ENCODE data around the gene AKNA. TPM values are rescaled to one million over a fixed set of nuclear protein-coding genes. Genes with fewer than 3 reads are reported as not detected.

AKNA gene
- polyA plus RNA-seq, 1 donor from 2014 or later = 25.4 TPM

DNA sequence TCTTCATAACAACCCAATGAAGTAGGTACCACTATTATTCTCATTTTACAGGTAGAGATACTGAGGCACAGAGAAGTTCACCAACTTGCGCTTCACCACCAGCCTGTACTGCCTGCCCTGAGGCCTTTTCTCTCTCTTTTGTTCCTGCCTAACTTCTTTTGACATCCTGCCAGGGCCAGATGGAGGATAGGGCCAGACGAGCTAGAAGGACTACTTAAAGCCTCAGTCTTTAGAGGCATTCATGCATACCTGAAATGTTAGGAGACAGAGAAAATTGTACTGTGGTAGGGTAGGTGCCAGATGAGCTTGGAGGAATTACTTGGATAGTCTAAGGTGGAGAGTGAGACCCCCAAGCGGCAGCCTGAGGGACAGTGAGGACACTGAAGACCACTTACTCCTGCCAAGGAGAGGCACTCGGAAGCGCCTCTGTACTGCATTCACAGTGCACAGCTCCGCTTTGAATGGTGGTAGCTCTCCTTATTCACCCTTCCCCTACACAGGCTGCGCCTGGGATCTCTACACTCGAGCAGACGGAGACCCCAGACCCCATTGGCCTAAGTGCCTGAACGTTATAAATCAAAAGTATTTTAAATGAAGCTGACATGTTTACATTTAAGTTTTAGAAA, 71.1 kb downstream of the AKNA start:
- Mint-ChIP-seq H3K27me3 (peaks cover 9% of the 10 kb centered on the region), H3K4me3 (no peak overlapping the region), H3K36me3 (no peaks in the 10 kb centered on the region), H3K27ac (no peak overlapping the region), H3K4me1 (no peaks in the 10 kb centered on the region), H3K9me3 (peaks cover 0 to 5% (median 2%) of the 10 kb centered on the region in 3 donors)

DNA sequence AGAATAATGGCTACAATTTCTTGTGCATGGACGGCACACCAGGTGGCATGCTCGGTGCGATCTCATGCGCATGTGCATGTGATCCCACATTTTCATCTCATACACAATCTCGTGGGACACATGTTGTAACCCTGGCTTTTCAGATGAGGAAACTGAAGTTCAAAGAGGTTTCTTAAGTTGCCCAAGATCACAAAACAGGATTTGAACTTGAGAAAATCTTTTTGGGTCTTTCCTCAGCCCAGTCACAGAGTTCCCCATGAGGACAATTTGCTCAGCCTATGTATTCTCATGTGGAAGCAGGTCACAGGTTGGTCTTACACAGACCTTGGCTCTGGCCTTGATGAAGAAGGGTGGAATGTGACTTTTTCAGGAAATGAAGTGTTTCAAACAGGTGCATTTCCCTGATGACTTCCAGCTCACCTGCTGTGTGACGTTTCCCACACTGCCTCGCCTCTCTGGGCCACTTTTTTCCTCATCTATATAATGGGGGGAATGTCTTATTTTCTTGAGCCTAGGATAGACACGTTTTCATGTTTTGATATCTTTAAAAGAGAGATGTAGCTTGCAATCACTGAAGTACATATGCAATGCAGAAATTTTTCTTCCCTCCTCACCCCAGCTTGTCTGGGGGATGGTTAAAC, 71.9 kb downstream of the AKNA start:
- no peaks in the 10 kb centered on the region for H3K4me1 Mint-ChIP-seq
- no peaks in the 10 kb centered on the region for H3K36me3 Mint-ChIP-seq
- H3K27ac Mint-ChIP-seq = peak overlapping the region in 1 of 3 donors; percentile 50

DNA sequence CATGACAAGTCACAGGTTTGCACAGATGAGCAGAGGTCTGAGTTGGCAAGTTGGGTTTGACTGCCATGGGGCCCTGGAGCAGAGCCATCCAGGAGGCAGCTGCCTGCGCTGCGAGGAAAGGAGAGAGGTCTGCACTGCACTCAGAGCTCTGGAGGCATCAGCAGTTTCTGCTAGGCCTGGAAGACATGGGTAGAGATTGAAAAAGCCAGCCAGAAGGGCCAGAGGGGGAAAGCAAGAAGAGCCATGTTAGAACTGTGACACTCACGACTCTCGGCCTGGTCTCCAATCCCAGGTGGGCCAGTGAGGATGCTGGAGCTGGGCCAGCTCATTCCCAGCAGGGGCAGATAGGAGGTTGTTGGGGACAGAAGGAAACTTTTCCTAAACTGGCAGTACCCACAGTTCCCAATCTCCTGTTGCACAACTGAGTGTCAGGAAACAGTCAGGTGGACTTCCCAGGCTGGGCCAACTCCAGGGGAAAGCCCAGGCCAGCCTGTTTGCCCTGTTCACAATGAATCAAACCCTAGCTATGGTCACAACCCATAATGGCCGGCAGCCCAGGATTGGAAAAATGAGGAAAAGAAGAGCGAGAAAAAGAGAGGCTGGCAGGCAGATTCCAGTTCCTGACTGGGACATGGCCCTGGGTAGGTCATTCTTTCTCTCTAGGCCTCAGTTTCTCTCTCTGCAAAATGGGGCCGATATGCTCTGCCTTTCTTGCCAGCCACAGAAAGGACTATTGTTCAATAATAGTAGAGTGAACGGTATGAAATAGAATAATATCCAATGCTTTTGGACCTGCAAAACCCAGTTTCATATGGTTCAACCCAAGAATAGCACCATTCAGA, 72.7 kb downstream of the AKNA start:
- H3K4me1 Mint-ChIP-seq = no peaks in the 10 kb centered on the region

More for the DNA sequence above, 71.9 kb downstream of the AKNA start:
- H3K4me3 Mint-ChIP-seq = no peak overlapping the region
- H3K27me3 Mint-ChIP-seq = peaks cover 9% of the 10 kb centered on the region
- peaks cover 0 to 5% (median 2%) of the 10 kb centered on the region in 3 donors for H3K9me3 Mint-ChIP-seq

DNA sequence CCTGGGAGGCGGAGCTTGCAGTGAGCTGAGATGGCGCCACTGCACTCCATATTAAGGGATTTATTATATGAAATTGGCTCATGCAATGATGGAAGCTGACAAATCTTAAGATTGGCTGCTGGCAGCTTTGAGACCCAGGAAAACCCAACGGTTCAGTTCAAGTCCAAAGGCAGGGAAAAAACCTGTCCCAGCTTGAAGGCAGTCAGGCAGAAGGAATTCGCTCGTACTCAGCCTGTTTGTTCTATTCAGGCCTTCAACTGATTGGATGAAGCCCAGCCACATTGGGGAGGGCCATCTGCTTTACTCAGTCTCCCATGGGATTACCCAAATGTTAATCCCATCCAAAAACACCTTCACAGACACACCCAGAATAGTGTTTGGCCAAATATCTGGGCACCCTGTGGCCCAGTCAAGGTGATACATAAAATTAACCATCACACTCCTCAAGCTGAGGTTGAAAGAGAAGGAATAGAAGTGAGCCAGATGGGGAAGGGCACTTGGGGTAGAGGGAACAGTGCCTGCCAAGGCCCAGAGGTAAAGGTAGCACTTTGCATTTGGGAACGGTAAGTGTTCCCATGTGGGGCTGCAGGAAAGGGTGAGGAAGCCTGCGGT, 73.4 kb downstream of the AKNA start:
- peaks cover 0 to 5% (median 2%) of the 10 kb centered on the region in 3 donors for H3K9me3 Mint-ChIP-seq
- H3K27me3 Mint-ChIP-seq = peaks cover 9% of the 10 kb centered on the region
- H3K27ac Mint-ChIP-seq = peak overlapping the region in 1 of 3 donors; percentile 47
- H3K36me3 Mint-ChIP-seq = no peaks in the 10 kb centered on the region
- no peak overlapping the region for H3K4me3 Mint-ChIP-seq
- no peaks in the 10 kb centered on the region for H3K4me1 Mint-ChIP-seq

More for the DNA sequence above, 72.7 kb downstream of the AKNA start:
- H3K36me3 Mint-ChIP-seq = no peaks in the 10 kb centered on the region
- H3K4me3 Mint-ChIP-seq = peak overlapping the region in 1 of 4 donors; percentile 18
- H3K27ac Mint-ChIP-seq = peak overlapping the region in 1 of 3 donors; percentile 50
- peaks cover 9% of the 10 kb centered on the region for H3K27me3 Mint-ChIP-seq
- H3K9me3 Mint-ChIP-seq = peaks cover 0 to 5% (median 2%) of the 10 kb centered on the region in 3 donors

DNA sequence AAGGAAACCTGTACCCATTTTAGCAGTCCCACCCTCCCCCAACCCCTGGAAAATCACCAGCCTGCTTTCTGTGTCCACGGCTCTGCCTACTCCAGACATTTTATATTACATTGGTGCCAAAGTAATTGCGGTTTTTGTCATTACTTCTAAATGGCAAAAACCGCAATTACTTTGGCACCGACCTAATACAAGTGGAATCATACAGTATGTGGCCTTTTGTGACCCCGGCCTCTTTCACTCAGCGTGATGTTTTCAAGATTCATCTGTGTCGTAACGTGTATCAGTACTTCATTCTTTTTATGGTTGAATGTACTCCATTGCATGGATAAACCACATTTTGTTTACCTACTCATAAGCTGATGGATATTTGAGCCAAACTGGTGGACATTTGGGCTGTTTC, 74.6 kb downstream of the AKNA start:
- Mint-ChIP-seq H3K9me3 (peaks cover 0 to 5% (median 2%) of the 10 kb centered on the region in 3 donors), H3K4me3 (no peak overlapping the region), H3K36me3 (no peaks in the 10 kb centered on the region), H3K27me3 (peaks cover 4% of the 10 kb centered on the region), H3K27ac (no peak overlapping the region), H3K4me1 (no peaks in the 10 kb centered on the region)

DNA sequence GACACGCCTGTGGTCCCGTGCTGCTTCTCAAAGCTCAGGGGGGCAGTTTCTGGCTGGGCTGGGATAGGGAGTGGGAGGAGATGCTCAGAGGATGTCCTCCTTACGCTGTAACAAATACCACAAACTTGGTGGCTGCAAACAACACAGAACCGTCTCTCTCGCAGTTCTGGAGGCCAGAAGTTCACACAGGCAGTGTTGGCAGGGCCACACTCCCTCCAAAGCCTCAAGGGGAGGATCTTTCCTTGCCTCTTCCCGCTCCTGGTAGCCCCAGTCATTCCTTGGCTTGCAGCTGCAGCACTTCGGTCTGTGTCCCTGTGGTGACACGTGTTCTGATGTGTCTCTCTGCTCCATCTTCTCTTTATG, 75.3 kb downstream of the AKNA start:
- Mint-ChIP-seq H3K36me3 (no peaks in the 10 kb centered on the region), H3K9me3 (peaks cover 0 to 5% (median 2%) of the 10 kb centered on the region in 3 donors), H3K27ac (no peak overlapping the region), H3K4me1 (no peaks in the 10 kb centered on the region), H3K27me3 (no peaks in the 10 kb centered on the region), H3K4me3 (no peak overlapping the region)

DNA sequence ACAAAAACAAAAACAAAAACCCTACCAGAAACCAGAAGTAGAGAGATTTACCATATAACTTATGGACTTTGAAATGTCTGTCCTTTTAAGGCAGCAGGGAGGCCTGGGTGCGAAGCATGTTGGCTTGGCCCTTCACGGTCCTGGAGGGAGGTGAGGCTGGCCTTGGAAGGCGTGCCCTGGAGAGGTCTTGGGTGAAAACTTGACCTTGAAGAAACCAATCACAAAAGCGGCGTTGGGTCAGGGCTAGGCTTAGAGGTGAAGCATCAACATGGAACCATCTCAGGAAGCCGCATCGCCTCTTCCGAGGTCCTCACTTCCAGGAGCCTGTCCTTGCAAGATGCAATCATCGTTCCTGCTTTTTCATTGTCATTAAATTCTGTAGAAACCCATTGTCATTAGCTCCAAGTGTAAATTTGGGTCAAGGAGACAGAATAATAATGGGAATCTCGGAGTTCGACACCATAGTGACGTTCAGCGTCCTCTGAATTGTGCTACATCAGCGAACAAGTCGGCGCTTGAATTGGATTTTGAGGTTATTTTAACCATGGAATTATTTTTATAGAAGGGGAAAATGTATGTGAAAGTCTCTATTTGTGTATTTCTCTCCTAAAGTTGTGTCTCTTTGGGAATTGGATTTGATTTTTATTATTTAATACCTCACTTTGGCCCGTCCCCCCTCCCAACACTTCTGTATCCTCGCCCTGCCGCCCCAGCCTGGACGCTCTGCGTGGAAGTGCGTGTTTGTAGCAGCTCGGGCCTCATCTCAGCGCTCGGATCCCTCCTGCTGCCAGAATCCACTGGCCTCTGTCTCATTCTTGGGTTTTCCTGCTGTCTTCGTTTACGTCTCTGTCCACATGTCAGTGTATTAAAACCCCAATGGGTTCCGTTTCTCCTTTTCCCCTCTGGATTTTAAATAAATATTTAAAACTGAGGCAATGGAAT, 75.9 kb downstream of the AKNA start:
- Mint-ChIP-seq H3K4me3 (no peak overlapping the region), H3K27me3 (no peaks in the 10 kb centered on the region), H3K9me3 (peaks cover 0 to 5% (median 2%) of the 10 kb centered on the region in 3 donors), H3K4me1 (no peaks in the 10 kb centered on the region), H3K27ac (no peak overlapping the region), H3K36me3 (no peaks in the 10 kb centered on the region)

DNA sequence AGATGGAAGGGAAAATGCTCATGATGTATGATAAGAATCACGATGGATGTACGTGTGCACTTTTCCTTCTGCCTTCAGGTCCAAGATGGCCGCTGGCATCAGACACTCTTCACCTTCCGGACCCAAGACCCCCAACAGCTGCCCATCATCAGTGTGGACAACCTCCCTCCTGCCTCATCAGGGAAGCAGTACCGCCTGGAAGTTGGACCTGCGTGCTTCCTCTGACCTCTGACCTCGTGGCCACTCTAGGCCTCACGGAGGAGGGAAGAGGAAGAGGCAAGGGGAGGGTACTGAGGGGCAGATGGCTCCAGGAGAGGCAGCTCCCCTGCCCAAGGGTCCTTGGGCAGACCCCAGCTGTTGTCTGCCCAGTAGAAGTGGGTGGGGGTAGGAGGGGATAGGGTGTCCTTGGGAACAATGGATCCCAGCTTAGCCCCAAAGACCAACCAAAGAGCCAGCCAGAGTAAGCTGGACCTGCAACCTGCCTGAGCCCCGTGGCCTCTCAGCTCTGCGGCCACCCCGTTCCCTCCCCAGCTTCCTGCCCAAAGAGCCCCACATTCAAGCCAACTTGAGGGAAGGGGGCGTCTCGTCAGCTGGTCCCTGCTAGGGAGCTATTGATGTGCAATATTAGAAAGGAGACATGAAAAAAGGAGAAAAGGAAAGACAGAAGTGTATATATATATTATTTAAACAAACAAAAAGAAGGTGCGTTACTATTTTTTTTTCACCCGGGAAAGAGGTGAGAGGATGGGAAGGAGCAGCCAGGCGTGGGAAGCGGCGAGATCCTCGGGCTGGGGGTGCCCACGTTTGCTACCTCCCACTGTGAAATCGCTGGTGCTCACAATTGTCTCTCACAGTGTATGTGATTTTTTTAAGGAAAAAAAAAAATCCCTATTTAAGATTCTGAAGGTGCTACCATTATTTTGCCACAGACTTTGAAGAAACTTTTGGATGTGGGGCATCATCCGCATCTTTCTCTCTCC, 77.0 kb downstream of the AKNA start:
- H3K4me3 Mint-ChIP-seq = peak overlapping the region in 1 of 4 donors; percentile 23
- no peak overlapping the region for H3K27ac Mint-ChIP-seq
- no peaks in the 10 kb centered on the region for H3K27me3 Mint-ChIP-seq
- H3K36me3 Mint-ChIP-seq = no peaks in the 10 kb centered on the region
- peaks cover 0 to 1% (median under 1%) of the 10 kb centered on the region in 3 donors for H3K4me1 Mint-ChIP-seq
- peaks cover 0 to 5% (median 2%) of the 10 kb centered on the region in 3 donors for H3K9me3 Mint-ChIP-seq

DNA sequence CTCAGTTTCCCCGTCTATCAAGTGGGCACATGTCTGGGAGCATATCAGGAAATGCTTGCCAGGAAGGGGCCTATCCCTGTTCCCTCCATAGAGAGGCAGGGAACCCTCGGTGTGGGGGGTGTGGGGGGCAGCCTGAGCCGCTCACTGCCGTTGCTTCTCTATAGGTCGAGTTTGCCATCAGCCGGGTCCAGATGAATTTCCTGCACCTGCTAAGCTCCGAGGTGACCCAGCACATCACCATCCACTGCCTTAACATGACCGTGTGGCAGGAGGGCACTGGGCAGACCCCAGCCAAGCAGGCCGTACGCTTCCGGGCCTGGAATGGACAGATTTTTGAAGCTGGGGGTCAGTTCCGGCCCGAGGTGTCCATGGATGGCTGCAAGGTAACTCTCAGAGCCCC, 78.7 kb downstream of the AKNA start:
- Mint-ChIP-seq H3K4me1 (peaks cover 0 to 3% (median 3%) of the 10 kb centered on the region in 3 donors), H3K27ac (no peak overlapping the region), H3K9me3 (no peaks in the 10 kb centered on the region), H3K4me3 (no peak overlapping the region), H3K36me3 (no peaks in the 10 kb centered on the region), H3K27me3 (peaks cover 2% of the 10 kb centered on the region)

DNA sequence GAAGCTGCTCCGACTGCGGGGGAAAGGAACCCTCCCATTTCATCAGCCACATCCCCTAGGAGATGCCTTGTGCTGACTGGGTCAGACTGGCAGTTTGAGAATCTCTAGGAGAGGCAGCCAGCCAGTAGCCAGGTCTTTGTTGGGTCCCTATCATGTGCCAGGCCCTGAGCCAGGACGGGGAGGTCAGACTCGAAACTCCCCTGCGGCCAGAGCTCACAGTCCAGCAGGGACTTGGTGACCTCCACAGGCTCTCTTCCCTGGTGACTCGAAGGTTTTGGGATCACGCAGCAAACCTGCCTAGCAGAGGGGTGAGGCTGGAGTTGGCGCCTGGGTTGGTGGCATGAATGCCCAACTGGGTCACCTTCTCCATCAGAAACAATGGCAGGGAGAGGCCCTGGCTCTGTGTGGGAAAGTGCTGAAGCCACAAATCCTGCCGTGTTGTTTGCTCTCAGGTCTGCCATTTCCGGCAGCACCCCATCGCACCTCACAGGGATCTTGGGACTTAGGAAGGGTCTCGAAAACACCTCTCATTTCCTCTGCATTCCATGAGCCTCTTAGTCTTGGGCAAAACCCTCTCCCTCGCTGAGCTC, 79.3 kb downstream of the AKNA start:
- no peaks in the 10 kb centered on the region for H3K9me3 Mint-ChIP-seq
- peaks cover 0 to 3% (median 3%) of the 10 kb centered on the region in 3 donors for H3K4me1 Mint-ChIP-seq
- H3K27ac Mint-ChIP-seq = no peak overlapping the region
- H3K36me3 Mint-ChIP-seq = no peaks in the 10 kb centered on the region
- no peak overlapping the region for H3K4me3 Mint-ChIP-seq
- peaks cover 4% of the 10 kb centered on the region for H3K27me3 Mint-ChIP-seq

DNA sequence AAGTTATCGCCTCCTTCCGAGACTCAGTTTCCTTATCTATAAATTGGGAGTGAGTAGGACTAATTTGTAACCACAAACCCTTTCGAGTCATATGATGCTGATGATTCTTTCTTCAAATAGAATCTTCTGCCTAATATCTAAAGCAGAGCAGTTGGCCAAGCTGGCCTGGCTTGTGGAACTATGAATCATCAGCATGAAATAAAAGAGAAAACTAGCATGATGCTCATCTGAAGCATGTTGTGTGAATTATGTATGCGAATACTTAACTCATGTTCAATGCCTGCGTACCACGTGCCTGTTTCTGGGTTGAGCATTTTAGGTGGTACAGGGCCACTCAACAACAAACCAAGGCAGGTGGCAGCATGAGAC, 79.9 kb downstream of the AKNA start:
- Mint-ChIP-seq H3K4me3 (no peak overlapping the region), H3K27me3 (peaks cover 4% of the 10 kb centered on the region), H3K9me3 (no peaks in the 10 kb centered on the region), H3K27ac (no peak overlapping the region), H3K4me1 (peaks cover 0 to 3% (median 3%) of the 10 kb centered on the region in 3 donors), H3K36me3 (no peaks in the 10 kb centered on the region)

DNA sequence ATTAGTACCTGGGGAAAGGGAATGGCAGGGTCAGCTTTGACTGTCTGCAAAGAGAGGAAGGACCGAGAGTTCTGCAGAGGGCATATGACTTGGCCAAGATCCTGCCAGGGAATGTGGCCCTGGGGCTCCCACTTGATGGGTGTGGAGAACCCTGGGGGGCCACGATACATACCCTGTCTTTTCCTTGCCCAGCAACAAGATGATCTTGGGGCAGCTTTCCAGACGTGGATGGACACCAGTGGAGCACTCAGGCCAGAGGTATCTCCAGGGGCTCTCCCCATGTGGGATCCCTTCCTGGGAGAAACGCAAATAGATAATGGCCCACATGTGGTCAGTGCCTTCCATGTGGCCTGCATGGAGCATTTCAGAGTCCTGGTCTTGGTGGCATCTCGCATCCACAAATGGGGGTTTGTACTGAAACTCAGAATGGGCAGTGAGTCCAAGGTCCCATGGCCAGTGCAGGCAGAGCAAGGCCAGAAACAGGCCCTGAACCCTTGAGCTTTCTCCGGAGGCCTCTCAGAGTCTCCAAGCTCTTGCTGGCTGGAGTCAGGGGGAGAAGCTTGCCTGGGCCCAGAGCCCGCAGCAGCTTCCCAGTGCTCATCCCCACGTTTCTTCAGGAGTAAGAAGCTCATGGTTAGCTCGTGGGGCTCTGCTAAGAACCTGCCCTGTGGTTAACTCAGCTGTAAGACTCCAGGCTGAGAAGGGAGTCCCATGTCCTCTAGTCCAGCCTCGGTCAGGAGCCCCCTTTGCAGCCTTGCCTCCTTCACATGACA, 83.2 kb downstream of the AKNA start:
- Mint-ChIP-seq H3K9me3 (no peaks in the 10 kb centered on the region), H3K36me3 (no peaks in the 10 kb centered on the region), H3K4me3 (no peak overlapping the region), H3K27me3 (peaks cover 6% of the 10 kb centered on the region), H3K4me1 (peaks cover 0 to 4% (median 3%) of the 10 kb centered on the region in 3 donors), H3K27ac (no peak overlapping the region)
